Measurements from ENCODE around the gene ITSN2.

GRCh38 chr2:24190503-24190902 lies 169.8 kb downstream of the ITSN2 start:
- no peak for TF ChIP-seq POLR2AphosphoS5 (IDR thresholded peaks at IDR 0.05; ENCODE audit: low read depth, low read length)
- TF ChIP-seq POLR2A (IDR thresholded peaks at IDR 0.05; ENCODE audit: low read depth, low read length) = no peak
- TF ChIP-seq TAF1 (IDR thresholded peaks at IDR 0.05; ENCODE audit: borderline replicate concordance, low read depth, low read length) = no peak

All from GM12892 (cell line).